Measurements from ENCODE around the gene DNAJA4. TPM values are rescaled to one million over a fixed set of nuclear protein-coding genes. Genes with fewer than 3 reads are reported as not detected.

The DNAJA4 gene
- total and polyA plus RNA-seq, 8 donors = 11.4 to 53.6 (median 30.3) TPM; not detected in 1

DNA sequence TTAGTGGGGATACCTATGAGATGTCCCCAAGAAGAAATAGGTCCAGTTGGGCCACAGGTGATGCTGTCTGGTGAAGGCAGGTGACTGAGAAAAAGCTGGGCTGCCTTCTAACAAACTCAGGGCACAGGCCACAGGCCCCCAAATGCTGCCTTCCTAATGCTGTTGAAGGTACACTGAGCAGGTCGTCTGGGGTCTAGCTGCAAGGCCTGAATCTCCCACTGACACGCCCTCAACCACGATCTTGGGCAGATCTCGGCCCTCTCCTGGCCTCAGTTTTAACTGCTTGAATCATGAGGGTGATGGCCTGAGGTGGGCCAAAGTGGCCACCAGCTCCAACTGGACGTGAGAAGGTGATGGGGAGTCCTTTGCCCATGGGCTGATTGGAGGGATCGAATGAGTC lies 27.9 kb upstream of the DNAJA4 start:
- Histone ChIP-seq H3K4me3 (no peak overlapping the region), H3K36me3 (no peaks in the 10 kb centered on the region), H3K27me3 (peaks cover 0 to 12% (median 3%) of the 10 kb centered on the region in 3 donors), H3K4me1 (peaks cover 0 to 6% (median 0%) of the 10 kb centered on the region in 4 donors), H3K9me3 (no peaks in the 10 kb centered on the region), H3K27ac (no peak overlapping the region)
- no peak for DNase-seq
- intact Hi-C loops (cut with DNase I; ENCODE audit: low total_unique reads) = no loop called here
- whole genome bisulfite sequencing, 5 donors = 77 to 90% (median 86%) methylated on average over 3 to 6 of the region's 6 CpGs
- TF ChIP-seq POLR2A (IDR thresholded peaks at IDR 0.05) (no peak), POLR2AphosphoS5 (IDR thresholded peaks at IDR 0.05) (no peak), EP300 (IDR thresholded peaks at IDR 0.05) (no peak)
- TF ChIP-seq, protein P1, sequence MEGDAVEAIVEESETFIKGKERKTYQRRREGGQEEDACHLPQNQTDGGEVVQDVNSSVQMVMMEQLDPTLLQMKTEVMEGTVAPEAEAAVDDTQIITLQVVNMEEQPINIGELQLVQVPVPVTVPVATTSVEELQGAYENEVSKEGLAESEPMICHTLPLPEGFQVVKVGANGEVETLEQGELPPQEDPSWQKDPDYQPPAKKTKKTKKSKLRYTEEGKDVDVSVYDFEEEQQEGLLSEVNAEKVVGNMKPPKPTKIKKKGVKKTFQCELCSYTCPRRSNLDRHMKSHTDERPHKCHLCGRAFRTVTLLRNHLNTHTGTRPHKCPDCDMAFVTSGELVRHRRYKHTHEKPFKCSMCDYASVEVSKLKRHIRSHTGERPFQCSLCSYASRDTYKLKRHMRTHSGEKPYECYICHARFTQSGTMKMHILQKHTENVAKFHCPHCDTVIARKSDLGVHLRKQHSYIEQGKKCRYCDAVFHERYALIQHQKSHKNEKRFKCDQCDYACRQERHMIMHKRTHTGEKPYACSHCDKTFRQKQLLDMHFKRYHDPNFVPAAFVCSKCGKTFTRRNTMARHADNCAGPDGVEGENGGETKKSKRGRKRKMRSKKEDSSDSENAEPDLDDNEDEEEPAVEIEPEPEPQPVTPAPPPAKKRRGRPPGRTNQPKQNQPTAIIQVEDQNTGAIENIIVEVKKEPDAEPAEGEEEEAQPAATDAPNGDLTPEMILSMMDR (IDR thresholded peaks at IDR 0.05) = no peak

GRCh38 chr15:78237146-78237545 lies 27.2 kb upstream of the DNAJA4 start:
- H3K9me3 ChIP-seq = no peaks in the 10 kb centered on the region
- H3K4me3 ChIP-seq = no peak overlapping the region
- H3K4me1 ChIP-seq = peaks cover 0 to 6% (median 0%) of the 10 kb centered on the region in 4 donors
- TF ChIP-seq, protein P1 (IDR thresholded peaks at IDR 0.05) = no peak
- no peak for TF ChIP-seq POLR2AphosphoS5 (IDR thresholded peaks at IDR 0.05)
- TF ChIP-seq POLR2A (IDR thresholded peaks at IDR 0.05) = no peak
- no peak for TF ChIP-seq EP300 (IDR thresholded peaks at IDR 0.05)
- H3K27me3 ChIP-seq = peaks cover 0 to 14% (median 3%) of the 10 kb centered on the region in 3 donors
- intact Hi-C loops (cut with DNase I; ENCODE audit: low total_unique reads) = no loop called here
- no peaks in the 10 kb centered on the region for H3K36me3 ChIP-seq
- WGBS, 5 donors = 65 to 79% (median 78%) methylated on average over 6 of the region's 6 CpGs
- H3K27ac ChIP-seq = no peak overlapping the region
- no peak for DNase-seq

- peaks cover 0 to 8% (median 2%) of the 10 kb centered on the region in 3 donors for H3K27me3 ChIP-seq
- DNase-seq = no peak
- no peak overlapping the region for H3K27ac ChIP-seq
- no peaks in the 10 kb centered on the region for H3K9me3 ChIP-seq
- intact Hi-C loops (cut with DNase I; ENCODE audit: low total_unique reads) = loop anchor here (5.0 kb wide), 1 partner anchor 128 kb away; no protein-coding TSS in a partner anchor
- whole genome bisulfite sequencing, 5 donors = 77 to 91% (median 86%) methylated on average over 5 of the region's 5 CpGs
- TF ChIP-seq POLR2AphosphoS5 (IDR thresholded peaks at IDR 0.05) = no peak
- TF ChIP-seq EP300 (IDR thresholded peaks at IDR 0.05) = no peak
- TF ChIP-seq, protein P1 (IDR thresholded peaks at IDR 0.05) = no peak
- no peak for TF ChIP-seq POLR2A (IDR thresholded peaks at IDR 0.05)
- H3K4me3 ChIP-seq = no peak overlapping the region
- H3K36me3 ChIP-seq = no peaks in the 10 kb centered on the region
- H3K4me1 ChIP-seq = peaks cover 0 to 20% (median 14%) of the 10 kb centered on the region in 4 donors
Observed at GRCh38 chr15:78239811-78240210, 24.6 kb upstream of the DNAJA4 start.

DNA sequence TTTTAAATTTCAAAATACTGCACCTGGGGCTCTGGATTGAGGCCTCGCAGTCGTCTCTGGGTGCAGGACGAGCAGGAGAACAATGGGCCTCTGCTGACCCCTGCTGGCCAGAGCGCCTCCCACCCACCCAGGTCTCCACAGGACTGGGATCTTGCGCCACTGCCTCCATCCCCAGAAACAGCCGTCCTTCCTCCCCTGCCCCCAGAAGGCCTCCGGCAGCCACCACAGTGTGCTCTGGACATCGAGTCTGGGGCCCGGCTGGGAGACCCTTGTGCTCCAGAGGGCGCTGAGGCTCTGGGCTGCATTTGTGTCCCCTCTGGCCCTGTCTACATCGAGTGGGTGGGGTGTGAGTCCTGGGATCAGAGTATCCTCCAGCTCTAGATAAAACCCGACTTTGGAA lies 23.3 kb upstream of the DNAJA4 start:
- Histone ChIP-seq H3K27ac (no peak overlapping the region), H3K4me3 (no peak overlapping the region), H3K27me3 (peaks cover 0 to 6% (median 0%) of the 10 kb centered on the region in 3 donors), H3K9me3 (no peaks in the 10 kb centered on the region), H3K36me3 (no peaks in the 10 kb centered on the region), H3K4me1 (peaks cover 0 to 20% (median 14%) of the 10 kb centered on the region in 4 donors)
- WGBS, 5 donors = 9 to 12% (median 10%) methylated on average over 9 to 12 of the region's 12 CpGs
- peak; percentile 91 to 93 for DNase-seq
- TF ChIP-seq, protein P1 (IDR thresholded peaks at IDR 0.05) = peak in 5 of 7 experiments; percentile 70 to 92 (median 83)
- TF ChIP-seq EP300 (IDR thresholded peaks at IDR 0.05) (no peak), POLR2A (IDR thresholded peaks at IDR 0.05) (no peak)
- intact Hi-C loops (cut with DNase I; ENCODE audit: low total_unique reads) = loop anchor here (5.0 kb wide), 1 partner anchor 129 kb away; no protein-coding TSS in a partner anchor

Data from stomach (tissue), 9 donors.